ENCODE data around the gene ZNF568. TPM values are rescaled to one million over a fixed set of nuclear protein-coding genes. Genes with fewer than 3 reads are reported as not detected.
A peak's percentile ranks its signal among the peaks of the same experiment; 100 is the strongest.

ZNF568 gene
- polyA plus RNA-seq, 1 of the 3 experiments (the other 2 are of a cell fraction): 5.5 TPM

GRCh38 chr19:36972571-36972970, 56.4 kb downstream of the ZNF568 start:
- H3K4me2 ChIP-seq: peak overlapping the region; percentile 68; the same call in 1 of the 2 replicates
- no peak overlapping the region for H3K9ac ChIP-seq
- no peak overlapping the region; a peak in 1 of 4 replicates for H3K27ac ChIP-seq (ENCODE audit: low read depth in 2 of 2, low read length in 1 of 2)
- H3K36me3 ChIP-seq (replicated peaks in 1 of 2; ENCODE audit: control insufficient read depth in 1 of 2, insufficient read depth in 2 of 2, low read length in 1 of 2): no peaks in the 10 kb centered on the region
- TF ChIP-seq EZH2phosphoT487 (IDR thresholded peaks at IDR 0.05; ENCODE audit: borderline replicate concordance, low read depth) (no peak), MXI1 (IDR thresholded peaks at IDR 0.05; ENCODE audit: low read depth, low read length) (no peak), GATA2 (CRISPR knock-in tag; IDR thresholded peaks at IDR 0.05) (no peak), TAF1 (IDR thresholded peaks at IDR 0.05; ENCODE audit: borderline replicate concordance, low read depth, low read length) (no peak), USF2 (IDR thresholded peaks at IDR 0.05; ENCODE audit: borderline replicate concordance, low read depth, low read length) (no peak), POLR2AphosphoS5 (IDR thresholded peaks at IDR 0.05; ENCODE audit: low read depth, low read length) (no peak), ZBTB33 (IDR thresholded peaks at IDR 0.05; ENCODE audit: borderline replicate concordance, low read depth) (no peak)
- H3F3A ChIP-seq (replicated peaks; ENCODE audit: insufficient read depth): no peaks in the 10 kb centered on the region
- H3K27me3 ChIP-seq (ENCODE audit: insufficient read depth): no peaks in the 10 kb centered on the region
- H3K9me3 ChIP-seq: no peaks in the 10 kb centered on the region
- CTCF ChIA-PET: interaction anchor here (0.6 to 2.4 kb wide), 26 partner anchors 9 to 694 kb away, joined by 3 to 18 read pairs (median 4); partner anchors contain the start of genes ZNF345, ZNF383, ZNF420 and ZNF540
- no peaks in the 10 kb centered on the region for H3K9me2 ChIP-seq
- 76% methylated on average over 15 of the region's 25 CpGs for WGBS (ENCODE audit: low lambda C conversion rate)
- peaks cover 0 to 7% of the 10 kb centered on the region in 2 experiments; a peak in 1 of 4 replicates for H3K4me1 ChIP-seq (ENCODE audit: control insufficient read depth in 1 of 2, insufficient read depth in 2 of 2, low read depth in 1 of 2, low read length in 1 of 2)
- POLR2A ChIA-PET: interaction anchor here (1.2 kb wide), 1 partner anchor 245 kb away, joined by 5 read pairs; the partner anchor contains the start of gene ZNF383
- no peaks in the 10 kb centered on the region for H3K79me2 ChIP-seq (ENCODE audit: insufficient read depth)
- no peaks in the 10 kb centered on the region for H4K20me1 ChIP-seq (ENCODE audit: insufficient read depth)
- no peak for DNase-seq
- peak overlapping the region; percentile 51; the same call in 1 of the 2 replicates for H2AFZ ChIP-seq (ENCODE audit: low read depth)
- peak overlapping the region in 1 of 2 experiments; percentile 59; a peak in 3 of 4 replicates for H3K4me3 ChIP-seq (ENCODE audit: low read depth in 2 of 2, low read length in 1 of 2)

- DNase-seq: peak; percentile 97
- WGBS (ENCODE audit: low lambda C conversion rate): 15% methylated on average over 33 of the region's 56 CpGs
- H2AFZ ChIP-seq (ENCODE audit: low read depth): peak overlapping the region; percentile 51; the same call in 1 of the 2 replicates
- H3K9me3 ChIP-seq: no peaks in the 10 kb centered on the region
- peak overlapping the region; percentile 59 to 63; a peak in 3 of 4 replicates for H3K4me3 ChIP-seq (ENCODE audit: low read depth in 2 of 2, low read length in 1 of 2)
- H3K27ac ChIP-seq (ENCODE audit: low read depth in 2 of 2, low read length in 1 of 2): peak overlapping the region in 1 of 2 experiments; percentile 76; a peak in 1 of 4 replicates
- ChIA-PET POLR2A (interaction anchor here (1.2 kb wide), 1 partner anchor 245 kb away, joined by 5 read pairs; the partner anchor contains the start of gene ZNF383), CTCF (interaction anchor here (0.6 to 2.4 kb wide), 37 partner anchors 9 to 693 kb away, joined by 3 to 18 read pairs (median 3); partner anchors contain the start of genes ZNF345, ZNF383, ZNF420 and ZNF540)
- no peaks in the 10 kb centered on the region for H3F3A ChIP-seq (replicated peaks; ENCODE audit: insufficient read depth)
- H3K79me2 ChIP-seq (ENCODE audit: insufficient read depth): no peaks in the 10 kb centered on the region
- peaks cover 0 to 7% of the 10 kb centered on the region in 2 experiments; a peak in 1 of 4 replicates for H3K4me1 ChIP-seq (ENCODE audit: control insufficient read depth in 1 of 2, insufficient read depth in 2 of 2, low read depth in 1 of 2, low read length in 1 of 2)
- peaks cover 0 to 3% of the 10 kb centered on the region in 2 experiments for H3K36me3 ChIP-seq (replicated peaks in 1 of 2; ENCODE audit: control insufficient read depth in 1 of 2, insufficient read depth in 2 of 2, low read length in 1 of 2)
- peak overlapping the region; percentile 68; the same call in 1 of the 2 replicates for H3K4me2 ChIP-seq
- no peaks in the 10 kb centered on the region for H4K20me1 ChIP-seq (ENCODE audit: insufficient read depth)
- H3K9ac ChIP-seq: peak overlapping the region; percentile 36; the same call in 1 of the 2 replicates
- no peaks in the 10 kb centered on the region for H3K27me3 ChIP-seq (ENCODE audit: insufficient read depth)
- H3K9me2 ChIP-seq: no peaks in the 10 kb centered on the region
- TF ChIP-seq RCOR1 (IDR thresholded peaks at IDR 0.05; ENCODE audit: low read length): no peak
- no peak for TF ChIP-seq RXRA (IDR thresholded peaks at IDR 0.05; ENCODE audit: borderline replicate concordance, low read depth)
- TF ChIP-seq RFX5 (IDR thresholded peaks at IDR 0.05; ENCODE audit: low read length): no peak
- TF ChIP-seq YY1 (IDR thresholded peaks at IDR 0.05; ENCODE audit: low read depth): 0 out of 2 replicates have a peak, but pooled peaks have one; percentile 46
- peak; percentile 84 for TF ChIP-seq RAD21 (IDR thresholded peaks at IDR 0.05; ENCODE audit: low read length)
- no peak for TF ChIP-seq JUND (IDR thresholded peaks at IDR 0.05)
- TF ChIP-seq USF1 (IDR thresholded peaks at IDR 0.05; ENCODE audit: borderline replicate concordance, low read depth): no peak
- TF ChIP-seq MEF2A (IDR thresholded peaks at IDR 0.05; ENCODE audit: borderline replicate concordance, low read depth): no peak
- no peak for TF ChIP-seq SIN3A (IDR thresholded peaks at IDR 0.05; ENCODE audit: borderline replicate concordance, low read depth, low read length)
- no peak for TF ChIP-seq USF2 (IDR thresholded peaks at IDR 0.05; ENCODE audit: borderline replicate concordance, low read depth, low read length)
Observed at GRCh38 chr19:36973021-36973843, 57.1 kb downstream of the ZNF568 start.

Measured in SK-N-SH (cell line).